Breast epithelium (tissue), 3 donors: ENCODE measurements around the gene SMIM20.

ENCODE experiments used
- CTCF ChIP-seq, 3 donors: fragments of 450-650 bp; IDR thresholded peaks; one replicate each; pipeline ENCODE4 v1.5.1; 2016 to 2017; ENCODE audit warnings: antibody characterized with exemption in 3 of 3, mild to moderate bottlenecking in 3 of 3, moderate library complexity in 3 of 3
- POLR2A ChIP-seq: fragments of 450-650 bp; IDR thresholded peaks from one replicate; pipeline ENCODE4 v1.6.1; 2016; ENCODE audit warnings: antibody characterized with exemption, mild to moderate bottlenecking, moderate library complexity
- POLR2AphosphoS5 ChIP-seq, 3 donors: sonication (generic); formaldehyde crosslinking; IDR thresholded peaks; one replicate each; pipeline ENCODE4 v1.6.1; 2017; ENCODE audit warnings: antibody characterized with exemption in 3 of 3

- TF ChIP-seq CTCF (IDR thresholded peaks at IDR 0.05), result no peak
- TF ChIP-seq POLR2A, result no peak
- TF ChIP-seq POLR2AphosphoS5 (IDR thresholded peaks at IDR 0.05), result no peak
These were observed 9.9 kb upstream of the SMIM20 start for GRCh38 chr4:25903900-25904747.
